K562 (cell line): ENCODE results near the gene TKTL2. TPM values are rescaled to one million over a fixed set of nuclear protein-coding genes. Genes with fewer than 3 reads are reported as not detected.

Experiments used
- ATAC-seq: fragments of 200-7000 bp; cut with Tn5 transposase; 3 replicates; pipeline ENCODE4 v1.9.1; 2020; ENCODE audit warnings: moderate library complexity
- BruUV-seq: library from RNA; stranded (reverse); fragments of 400-500 nt; replicated peaks from 2 replicates; lab custom pipeline; 2021; lab: Mats Ljungman, UMichigan
- CTCF ChIA-PET: fragments of 300-600 bp; formaldehyde crosslinking; extraction: SDS; loops from one replicate; lab custom pipeline; 2021; ENCODE audit warnings: low intra/inter-chr PET ratio; lab: Yijun Ruan, JAX
- POLR2A ChIA-PET: fragments of 300-600, 350-650 bp; sonication (Branson Sonifier 250); formaldehyde crosslinking; extraction: SDS; loops from one replicate; lab custom pipeline; 2021; ENCODE audit warnings: antibody characterized with exemption, inconsistent platforms; lab: Yijun Ruan, JAX
- DNase-seq, 4 experiments: peaks; one replicate each; pipeline versions ENCODE4 v3.0.0 to v3.0.0-alpha.2; 2011 to 2018; ENCODE audit warnings: low spot score in 3 of 4, mixed read lengths in 3 of 4; ENCODE audit errors: extremely low read depth in 1 of 4
- FAIRE-seq: peaks from 2 replicates; lab custom pipeline; 2011; peaks lifted over from hg19 to GRCh38; lab: Jason Lieb, UNC
- H2AFZ ChIP-seq: 2 replicates; pipeline ENCODE4 v1.6.0; 2011; ENCODE audit warnings: low read depth, low read length, control low read depth, inconsistent platforms
- H3K27ac ChIP-seq: fragments of 200-600 bp; 3 replicates; pipeline ENCODE4 v1.8.0; 2011; ENCODE audit warnings: low read depth, mild to moderate bottlenecking, control low read depth, inconsistent platforms, low read length, moderate library complexity, mixed read lengths; ENCODE audit errors: extremely low read depth
- H3K27me3 ChIP-seq, 2 experiments: fragments of 300-600 bp in 1 of 2; 2 replicates in 1 of 2; 3 replicates in 1 of 2; pipeline versions ENCODE4 v1.6.0 to v1.8.0; 2011; ENCODE audit warnings: inconsistent platforms in 2 of 2, low read length in 2 of 2, mild to moderate bottlenecking in 1 of 2, mixed read lengths in 1 of 2, moderate library complexity in 1 of 2; ENCODE audit not compliant: control insufficient read depth in 2 of 2, insufficient read depth in 2 of 2
- H3K36me3 ChIP-seq: fragments of 300-600 bp; 3 replicates; pipeline ENCODE4 v1.8.0; 2011; ENCODE audit warnings: mild to moderate bottlenecking, low read length, inconsistent platforms; ENCODE audit not compliant: control insufficient read depth, insufficient read depth
- H3K4me1 ChIP-seq, 2 experiments: fragments of 200-600 bp in 1 of 2; replicated peaks in 1 of 2; 2 replicates in 1 of 2; 3 replicates in 1 of 2; pipeline versions ENCODE4 v1.5.1 to v1.8.0; 2011; ENCODE audit warnings: inconsistent platforms in 2 of 2, low read length in 2 of 2, mild to moderate bottlenecking in 1 of 2, mixed read lengths in 1 of 2, moderate library complexity in 1 of 2; ENCODE audit not compliant: control insufficient read depth in 2 of 2, insufficient read depth in 2 of 2
- H3K4me2 ChIP-seq: 2 replicates; pipeline ENCODE4 v1.6.1; 2011; ENCODE audit warnings: low read length, control low read depth, inconsistent platforms, mixed read lengths; ENCODE audit not compliant: insufficient read depth
- H3K4me3 ChIP-seq: fragments of 200-600 bp; sonication (generic), shearing (Covaris generic); 2 replicates; pipeline ENCODE4 v1.5.1; 2016; ENCODE audit warnings: control low read depth, inconsistent platforms
- H3K79me2 ChIP-seq: fragments of 200-600 bp; 3 replicates; pipeline ENCODE4 v1.8.0; 2011; ENCODE audit warnings: low read length, inconsistent platforms; ENCODE audit not compliant: control insufficient read depth, insufficient read depth
- H3K9ac ChIP-seq, 2 experiments: 2 replicates each; pipeline versions ENCODE4 v1.6.0 to v1.6.1; 2011; ENCODE audit warnings: low read depth in 2 of 2, low read length in 2 of 2, control low read depth in 1 of 2, inconsistent platforms in 1 of 2, mild to moderate bottlenecking in 1 of 2, mixed read lengths in 1 of 2; ENCODE audit not compliant: insufficient read depth in 1 of 2
- H3K9me1 ChIP-seq: one replicate; pipeline ENCODE4 v1.6.0; 2011; ENCODE audit warnings: inconsistent platforms, mild to moderate bottlenecking, low read length, moderate library complexity; ENCODE audit not compliant: control insufficient read depth, insufficient read depth
- H3K9me3 ChIP-seq: replicated peaks from 2 replicates; pipeline ENCODE4 v1.5.1; 2011; ENCODE audit warnings: low read depth, low read length, inconsistent platforms; ENCODE audit not compliant: control insufficient read depth, insufficient read depth
- H4K20me1 ChIP-seq: replicated peaks from 2 replicates; pipeline ENCODE4 v1.6.1; 2011; ENCODE audit warnings: low read length, inconsistent platforms, mixed read lengths; ENCODE audit not compliant: control insufficient read depth, insufficient read depth
- CEBPB ChIP-seq: fragments of 450-650 bp; IDR thresholded peaks from 2 replicates; pipeline ENCODE4 v1.6.1; 2016; ENCODE audit warnings: missing genetic modification characterization, missing compliant biosample characterization
- CEBPG ChIP-seq, 3 experiments: fragments of 200-800 bp in 1 of 3; sonication (Bioruptor generic) in 1 of 3; sonication (generic) in 1 of 3; formaldehyde crosslinking in 1 of 3; IDR thresholded peaks in 2 of 3; conservative IDR thresholded peaks in 1 of 3; 2 replicates each; pipeline versions ENCODE4 v1.6.1 to v1.8.0; 2016 to 2022; ENCODE audit warnings: missing compliant biosample characterization in 2 of 3, missing genetic modification characterization in 2 of 3, mild to moderate bottlenecking in 1 of 3, missing genetic modification reagents in 1 of 3
- HOMEZ ChIP-seq: fragments of 250-450 bp; sonication (Bioruptor Pico); IDR thresholded peaks from 2 replicates; pipeline ENCODE4 v1.4.0; 2020; ENCODE audit warnings: mild to moderate bottlenecking, moderate library complexity
- IRF9 ChIP-seq: fragments of 450-650 bp; IDR thresholded peaks from 2 replicates; pipeline ENCODE4 v1.6.1; 2016; ENCODE audit warnings: missing biosample characterization, missing genetic modification characterization
- SIN3A ChIP-seq, 2 experiments: fragments of 150-350 bp in 1 of 2; IDR thresholded peaks; 2 replicates each; pipeline ENCODE4 v1.6.1; 2011 to 2016; ENCODE audit warnings: borderline replicate concordance in 2 of 2, low read depth in 2 of 2, low read length in 2 of 2, mild to moderate bottlenecking in 2 of 2, moderate library complexity in 2 of 2; ENCODE audit not compliant: control insufficient read depth in 1 of 2
- ZNF644 ChIP-seq: fragments of 200-800 bp; sonication (Bioruptor generic); IDR thresholded peaks from 2 replicates; pipeline ENCODE4 v1.6.1; 2016; ENCODE audit warnings: low read depth, missing genetic modification characterization, missing compliant biosample characterization
- WGBS: fragments of 100-300 bp; shearing (Covaris generic); methylation state at CpG from one replicate; pipeline ENCODE4 v1.1.6; 2016; ENCODE audit warnings: low coverage, mixed read lengths; ENCODE audit not compliant: insufficient coverage; ENCODE audit errors: missing lambda C conversion rate; 5-methylcytosine and 5-hydroxymethylcytosine counted together
- in situ Hi-C: fragments of 300-500 bp; cut with MboI; formaldehyde crosslinking; loops from 4 replicates; pipeline ENCODE4 v1.15.0; 2018; ENCODE audit warnings: inconsistent platforms, mixed read lengths
- intact Hi-C: fragments of 100-400 bp; cut with micrococcal nuclease; formaldehyde crosslinking; loops from 2 replicates; pipeline ENCODE4 v1.14.2; 2022
- polyA plus RNA-seq, 8 experiments: library from polyadenylated mRNA; depleted of rRNA in 4 of 8; stranded (reverse) in 5 of 8; unstranded in 3 of 8; fragments of >200 nt; fragmentation: Nextera tagmentation in 2 of 8; fragmentation: Illumina TruSeq in 1 of 8; extraction: Ambion mirVana in 2 of 8; extraction: Trizol in 1 of 8; gene quantifications; 2 replicates each; pipeline versions ENCODE4 v1.2.1 to v1.2.3, GENCODE V29; 2011 to 2014; ENCODE audit warnings: inconsistent platforms in 1 of 8, missing spikeins in 1 of 8
- total RNA-seq, 7 experiments: library from RNA; depleted of rRNA in 6 of 7; stranded (reverse); fragments of >200 nt in 6 of 7; fragmentation: Illumina TruSeq in 2 of 7; extraction: Trizol in 2 of 7; gene quantifications; 2 replicates each; pipeline versions ENCODE4 v1.2.1 to v1.2.3, GENCODE V29; 2011 to 2021; ENCODE audit warnings: low replicate concordance in 1 of 7

TKTL2 gene
- total and polyA plus RNA-seq, 9 of the 15 experiments (the other 6 are each of a cell fraction or from before 2014, with no cell fraction given): 0.03 to 0.31 (median 0.09) TPM; not detected in 1

GRCh38 chr4:163470391-163470790 is 3.2 kb downstream of the TKTL2 start (continued):
- TF ChIP-seq HOMEZ (CRISPR knock-in tag) (no peak), SIN3A (IDR thresholded peaks at IDR 0.05; ENCODE audit: borderline replicate concordance in 2 of 2, control insufficient read depth in 1 of 2, low read depth in 2 of 2, low read length in 2 of 2) (no peak), ZNF644 (tag) (no peak)
- TF ChIP-seq, all 486 proteins: peak for 0

- WGBS: 1% methylated on average over 4 of the region's 4 CpGs
- ATAC-seq: no peak
- CTCF ChIA-PET: no interaction called here
- POLR2A ChIA-PET: no interaction called here
- Histone ChIP-seq H3K9ac (no peak overlapping the region), H3K9me3 (no peaks in the 10 kb centered on the region), H2AFZ (no peak overlapping the region), H3K27ac (no peak overlapping the region), H3K4me1 (no peaks in the 10 kb centered on the region), H3K79me2 (no peaks in the 10 kb centered on the region), H3K27me3 (peaks cover 0 to 6% of the 10 kb centered on the region in 2 experiments; a peak in 2 of 5 replicates), H3K4me3 (no peak overlapping the region), H4K20me1 (no peaks in the 10 kb centered on the region), H3K9me1 (no peaks in the 10 kb centered on the region), H3K36me3 (no peaks in the 10 kb centered on the region), H3K4me2 (no peak overlapping the region)
- no TSS peak for BruUV-seq
- in situ Hi-C loops: no loop called here
- no peak for FAIRE-seq
- intact Hi-C loops: no loop called here
- no peak for DNase-seq
- TF ChIP-seq CEBPG (CRISPR knock-in tag; IDR thresholded peaks at IDR 0.05) (peak; percentile 49), CEBPG (tag; conservative IDR thresholded peaks at IDR 0.05 in 1 of 2, IDR thresholded peaks at IDR 0.05 in 1 of 2) (peak; percentile 68 to 97), CEBPB (tag) (peak; percentile 95), IRF9 (tag) (peak; percentile 82)
Observed at GRCh38 chr4:163467082-163467770, 6.3 kb downstream of the TKTL2 start.
